ENCODE data around the gene TMEM130. TPM values are rescaled to one million over a fixed set of nuclear protein-coding genes. Genes with fewer than 3 reads are reported as not detected.

TMEM130 gene
- total and polyA plus RNA-seq, 2 experiments from 2014 or later = 0.33 to 0.90 TPM

- no peak for DNase-seq (ENCODE audit: low spot score)
- Histone ChIP-seq H3K4me3 (no peak overlapping the region), H3K9me2 (replicated peaks; ENCODE audit: insufficient read depth) (no peaks in the 10 kb centered on the region), H3K4me2 (no peak overlapping the region), H3K27ac (no peak overlapping the region), H3K27me3 (no peaks in the 10 kb centered on the region), H3K4me1 (ENCODE audit: insufficient read depth) (no peaks in the 10 kb centered on the region), H4K20me1 (ENCODE audit: insufficient read depth, poor library complexity, severe bottlenecking) (no peaks in the 10 kb centered on the region), H3K79me2 (no peaks in the 10 kb centered on the region), H2AFZ (no peak overlapping the region), H3K36me3 (replicated peaks; ENCODE audit: insufficient read depth, low read depth) (no peaks in the 10 kb centered on the region), H3K9me3 (ENCODE audit: low read depth) (no peaks in the 10 kb centered on the region)
- 100% methylated on average over 1 of the region's 1 CpG for WGBS (ENCODE audit: low lambda C conversion rate, missing lambda C conversion rate)
- TF ChIP-seq EZH2phosphoT487 (IDR thresholded peaks at IDR 0.05; ENCODE audit: low read depth, severe bottlenecking, unreplicated experiment) = no peak
- TF ChIP-seq EZH2 (IDR thresholded peaks at IDR 0.05; ENCODE audit: borderline replicate concordance) = no peak
- TF ChIP-seq CTCF (IDR thresholded peaks at IDR 0.05; ENCODE audit: poor library complexity) = no peak
Observed at GRCh38 chr7:98811299-98811698, 58.5 kb downstream of the TMEM130 start.

- no peaks in the 10 kb centered on the region for H3K27me3 ChIP-seq
- H3K79me2 ChIP-seq = no peaks in the 10 kb centered on the region
- WGBS (ENCODE audit: low lambda C conversion rate, missing lambda C conversion rate) = 68% methylated on average over 9 of the region's 9 CpGs
Observed at GRCh38 chr7:98810153-98810802, 59.5 kb downstream of the TMEM130 start.

DNA sequence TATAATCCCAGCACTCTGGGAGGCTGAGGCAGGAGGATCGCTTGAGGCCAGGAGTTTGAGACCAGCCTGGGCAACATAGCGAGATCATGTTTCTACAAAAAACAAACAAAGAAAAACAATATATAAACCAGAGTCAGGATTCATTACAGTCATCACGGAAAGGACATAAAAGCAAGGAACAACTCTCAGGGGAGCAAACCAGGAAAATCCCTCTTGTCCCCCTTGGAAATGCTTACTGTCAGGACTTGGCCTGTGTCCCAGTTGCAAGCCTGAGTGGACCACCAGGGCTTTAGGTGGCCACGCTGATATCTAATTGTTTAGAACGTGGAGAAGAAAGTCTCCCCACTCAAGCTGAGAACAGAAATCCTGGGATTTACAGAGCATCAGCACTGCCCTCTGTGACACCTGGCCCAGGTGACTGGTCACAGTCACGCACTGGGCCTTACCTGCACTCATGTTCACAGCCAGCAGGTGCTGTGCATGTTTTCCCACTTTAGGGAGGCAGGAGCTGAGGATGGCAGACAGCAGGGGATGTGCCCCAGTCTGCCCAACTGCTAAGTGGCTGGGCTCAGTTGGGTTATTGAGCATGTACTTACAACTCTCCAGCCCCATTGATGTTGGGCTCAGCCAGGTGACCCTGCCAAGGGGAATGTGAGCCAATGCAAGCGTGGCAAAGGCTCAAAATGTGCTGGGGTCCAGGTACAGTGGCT lies 60.9 kb downstream of the TMEM130 start:
- Histone ChIP-seq H3K4me2 (no peak overlapping the region), H4K20me1 (ENCODE audit: insufficient read depth, poor library complexity, severe bottlenecking) (no peaks in the 10 kb centered on the region), H3K79me2 (no peaks in the 10 kb centered on the region), H3K27me3 (no peaks in the 10 kb centered on the region), H3K9me2 (replicated peaks; ENCODE audit: insufficient read depth) (no peaks in the 10 kb centered on the region), H3K4me1 (ENCODE audit: insufficient read depth) (no peaks in the 10 kb centered on the region), H3K9me3 (ENCODE audit: low read depth) (no peaks in the 10 kb centered on the region), H3K27ac (no peak overlapping the region), H3K4me3 (no peak overlapping the region), H3K36me3 (replicated peaks; ENCODE audit: insufficient read depth, low read depth) (no peaks in the 10 kb centered on the region), H2AFZ (no peak overlapping the region)
- TF ChIP-seq CTCF (IDR thresholded peaks at IDR 0.05; ENCODE audit: poor library complexity) (no peak), EZH2 (IDR thresholded peaks at IDR 0.05; ENCODE audit: borderline replicate concordance) (no peak), EZH2phosphoT487 (IDR thresholded peaks at IDR 0.05; ENCODE audit: low read depth, severe bottlenecking, unreplicated experiment) (no peak)
- no peak for DNase-seq (ENCODE audit: low spot score)
- WGBS (ENCODE audit: low lambda C conversion rate, missing lambda C conversion rate) = 85% methylated on average over 7 of the region's 7 CpGs

More at GRCh38 chr7:98810153-98810802, 59.5 kb downstream of the TMEM130 start:
- no peak overlapping the region for H3K27ac ChIP-seq
- H3K4me2 ChIP-seq = no peak overlapping the region
- H3K9me3 ChIP-seq (ENCODE audit: low read depth) = no peaks in the 10 kb centered on the region
- no peaks in the 10 kb centered on the region for H4K20me1 ChIP-seq (ENCODE audit: insufficient read depth, poor library complexity, severe bottlenecking)
- no peaks in the 10 kb centered on the region for H3K9me2 ChIP-seq (replicated peaks; ENCODE audit: insufficient read depth)
- no peaks in the 10 kb centered on the region for H3K36me3 ChIP-seq (replicated peaks; ENCODE audit: insufficient read depth, low read depth)
- H2AFZ ChIP-seq = no peak overlapping the region
- TF ChIP-seq EZH2phosphoT487 (IDR thresholded peaks at IDR 0.05; ENCODE audit: low read depth, severe bottlenecking, unreplicated experiment) (no peak), CTCF (IDR thresholded peaks at IDR 0.05; ENCODE audit: poor library complexity) (no peak), EZH2 (IDR thresholded peaks at IDR 0.05; ENCODE audit: borderline replicate concordance) (no peak)
- H3K4me3 ChIP-seq = no peak overlapping the region
- H3K4me1 ChIP-seq (ENCODE audit: insufficient read depth) = no peaks in the 10 kb centered on the region
- no peak for DNase-seq (ENCODE audit: low spot score)
